ENCODE measurements around the gene C20orf173. TPM values are rescaled to one million over a fixed set of nuclear protein-coding genes. Genes with fewer than 3 reads are reported as not detected.
"Not testable (repeated sequence)": the region's sequence is repeated elsewhere in the genome, so short reads cannot be mapped to it uniquely, and the experiment has no call there.

Gene C20orf173
- total and polyA plus RNA-seq, 2 donors (not counting 1 experiment from before 2014, with no cell fraction given), result not detected

- TF ChIP-seq EZH2 (IDR thresholded peaks at IDR 0.05; ENCODE audit: low read length, missing control alignments) (no peak), CTCF (conservative IDR thresholded peaks at IDR 0.05 in 1 of 2, IDR thresholded peaks at IDR 0.05 in 1 of 2; ENCODE audit: low read depth in 1 of 2, low read length in 2 of 2) (no peak)
- Histone ChIP-seq H3K36me3 (ENCODE audit: control insufficient read depth, insufficient read depth, low read length) (no peaks in the 10 kb centered on the region), H3K27ac (ENCODE audit: insufficient read depth, low read length) (no peak overlapping the region), H3K4me3 (replicated peaks in 1 of 4; ENCODE audit: control extremely low read depth in 1 of 4, insufficient read depth in 1 of 4, low read depth in 3 of 4, low read length in 4 of 4) (no peak overlapping the region), H3K9ac (ENCODE audit: insufficient read depth, low read length) (no peak overlapping the region), H3K4me1 (ENCODE audit: control insufficient read depth, extremely low read depth, insufficient read depth, low read length) (no peaks in the 10 kb centered on the region), H3K4me2 (ENCODE audit: extremely low read depth, insufficient read depth, low read length) (no peak overlapping the region), H3K9me3 (ENCODE audit: control insufficient read depth, insufficient read depth, low read depth, low read length) (no peaks in the 10 kb centered on the region), H2AFZ (ENCODE audit: low read length) (no peak overlapping the region), H3K79me2 (ENCODE audit: control insufficient read depth, insufficient read depth, low read length) (no peaks in the 10 kb centered on the region), H3K27me3 (ENCODE audit: control insufficient read depth, insufficient read depth, low read length) (no peaks in the 10 kb centered on the region), H4K20me1 (ENCODE audit: control insufficient read depth, extremely low read depth, insufficient read depth, low read length) (no peaks in the 10 kb centered on the region)
- DNase-seq (ENCODE audit: low read depth in 2 of 2), result no peak
Measured at GRCh38 chr20:35525639-35526038, 3.8 kb downstream of the C20orf173 start.

DNA sequence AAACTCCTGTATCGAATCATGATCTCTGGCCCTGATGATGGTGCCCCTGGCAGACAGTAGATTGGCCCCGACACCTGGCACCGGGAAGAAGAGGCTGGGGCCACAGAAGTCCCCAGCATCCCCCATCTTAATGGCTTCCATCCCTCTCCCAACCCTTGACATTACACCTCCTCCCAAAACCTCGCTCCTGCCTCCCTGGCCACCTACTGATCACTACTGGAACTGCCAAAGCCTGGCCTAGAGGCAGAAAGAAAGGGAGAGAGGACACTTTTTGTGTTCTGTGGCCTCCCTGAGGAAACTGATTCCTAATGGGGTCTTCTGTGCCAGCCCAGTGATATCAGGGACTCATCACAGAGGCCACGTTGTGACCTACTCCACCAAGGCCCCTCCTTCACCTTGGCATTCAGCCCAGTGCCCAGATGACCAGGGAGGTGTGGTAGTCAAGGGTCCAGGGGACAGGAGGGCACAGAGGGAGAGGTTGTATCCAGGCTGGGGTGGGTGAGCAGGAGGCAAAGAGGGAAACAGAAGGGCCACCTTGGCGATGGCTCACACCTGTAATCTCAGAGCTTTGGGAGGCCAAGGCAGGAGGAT lies 6.1 kb downstream of the C20orf173 start:
- TF ChIP-seq EZH2 (IDR thresholded peaks at IDR 0.05; ENCODE audit: low read length, missing control alignments) (no peak), CTCF (conservative IDR thresholded peaks at IDR 0.05 in 1 of 2, IDR thresholded peaks at IDR 0.05 in 1 of 2; ENCODE audit: low read depth in 1 of 2, low read length in 2 of 2) (peak; percentile 44 to 61)
- Histone ChIP-seq H3K4me3 (replicated peaks in 1 of 4; ENCODE audit: control extremely low read depth in 1 of 4, insufficient read depth in 1 of 4, low read depth in 3 of 4, low read length in 4 of 4) (no peak overlapping the region), H2AFZ (ENCODE audit: low read length) (no peak overlapping the region), H3K9me3 (ENCODE audit: control insufficient read depth, insufficient read depth, low read depth, low read length) (no peaks in the 10 kb centered on the region), H3K79me2 (ENCODE audit: control insufficient read depth, insufficient read depth, low read length) (no peaks in the 10 kb centered on the region), H3K36me3 (ENCODE audit: control insufficient read depth, insufficient read depth, low read length) (no peaks in the 10 kb centered on the region), H3K4me2 (ENCODE audit: extremely low read depth, insufficient read depth, low read length) (no peak overlapping the region), H3K4me1 (ENCODE audit: control insufficient read depth, extremely low read depth, insufficient read depth, low read length) (no peaks in the 10 kb centered on the region), H4K20me1 (ENCODE audit: control insufficient read depth, extremely low read depth, insufficient read depth, low read length) (no peaks in the 10 kb centered on the region), H3K9ac (ENCODE audit: insufficient read depth, low read length) (no peak overlapping the region), H3K27ac (ENCODE audit: insufficient read depth, low read length) (no peak overlapping the region), H3K27me3 (ENCODE audit: control insufficient read depth, insufficient read depth, low read length) (no peaks in the 10 kb centered on the region)
- no peak for DNase-seq (ENCODE audit: low read depth in 2 of 2)

DNA sequence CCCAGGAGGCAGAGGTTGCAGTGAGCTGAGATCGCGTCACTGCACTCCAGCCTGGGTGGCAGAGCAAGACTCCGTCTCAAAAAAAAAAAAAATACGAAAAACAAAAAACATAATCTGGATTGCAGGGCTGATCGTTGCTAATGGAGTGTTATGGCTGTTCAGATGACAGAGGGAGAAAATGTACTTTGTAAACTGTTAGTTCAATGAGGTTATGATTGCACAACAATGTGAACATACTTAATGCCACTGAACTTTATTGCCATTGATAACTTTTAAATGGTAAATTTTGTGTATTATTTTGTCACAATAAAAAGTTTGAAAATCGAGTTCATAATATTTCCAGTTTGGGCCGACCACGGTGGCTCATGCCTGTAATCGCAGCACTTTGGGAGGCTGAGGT lies 10.5 kb downstream of the C20orf173 start:
- H3K4me1 ChIP-seq (ENCODE audit: control insufficient read depth, extremely low read depth, insufficient read depth, low read length), result peaks cover 10% of the 10 kb centered on the region
- no peak overlapping the region for H3K4me2 ChIP-seq (ENCODE audit: extremely low read depth, insufficient read depth, low read length)
- H3K36me3 ChIP-seq (ENCODE audit: control insufficient read depth, insufficient read depth, low read length), result no peaks in the 10 kb centered on the region
- H4K20me1 ChIP-seq (ENCODE audit: control insufficient read depth, extremely low read depth, insufficient read depth, low read length), result no peaks in the 10 kb centered on the region
- no peaks in the 10 kb centered on the region for H3K9me3 ChIP-seq (ENCODE audit: control insufficient read depth, insufficient read depth, low read depth, low read length)
- no peak overlapping the region for H2AFZ ChIP-seq (ENCODE audit: low read length)
- DNase-seq (ENCODE audit: low read depth in 2 of 2), result peak in 1 of 2 donors; percentile 30
- no peak overlapping the region for H3K27ac ChIP-seq (ENCODE audit: insufficient read depth, low read length)
- H3K9ac ChIP-seq (ENCODE audit: insufficient read depth, low read length), result no peak overlapping the region
- TF ChIP-seq EZH2 (IDR thresholded peaks at IDR 0.05; ENCODE audit: low read length, missing control alignments) (no peak), CTCF (conservative IDR thresholded peaks at IDR 0.05 in 1 of 2, IDR thresholded peaks at IDR 0.05 in 1 of 2; ENCODE audit: low read depth in 1 of 2, low read length in 2 of 2) (no peak)
- no peaks in the 10 kb centered on the region for H3K79me2 ChIP-seq (ENCODE audit: control insufficient read depth, insufficient read depth, low read length)
- no peaks in the 10 kb centered on the region for H3K27me3 ChIP-seq (ENCODE audit: control insufficient read depth, insufficient read depth, low read length)
- H3K4me3 ChIP-seq (replicated peaks in 1 of 4; ENCODE audit: control extremely low read depth in 1 of 4, insufficient read depth in 1 of 4, low read depth in 3 of 4, low read length in 4 of 4), result no peak overlapping the region

DNA sequence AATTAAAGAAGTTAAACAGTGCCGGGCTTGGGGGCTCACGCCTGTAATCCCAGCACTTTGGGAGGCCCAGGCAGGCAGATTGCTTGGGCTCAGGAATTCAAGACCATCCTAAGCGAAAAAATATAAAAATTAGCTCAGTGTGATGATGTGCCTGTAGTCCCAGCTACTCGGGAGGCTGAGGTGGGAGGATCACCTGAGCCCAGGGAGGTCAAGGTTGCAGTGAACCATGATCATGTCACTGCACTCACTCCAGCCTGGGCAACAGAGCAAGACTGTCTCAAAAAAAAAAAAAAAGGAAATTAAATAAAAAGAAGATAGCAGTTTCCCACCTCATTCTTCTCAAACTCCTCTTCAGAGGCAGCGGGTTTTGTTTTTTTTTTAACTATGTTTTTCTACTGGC lies 11.7 kb downstream of the C20orf173 start:
- H3K36me3 ChIP-seq (ENCODE audit: control insufficient read depth, insufficient read depth, low read length); H3K9me3 ChIP-seq (ENCODE audit: control insufficient read depth, insufficient read depth, low read depth, low read length); H3K27me3 ChIP-seq (ENCODE audit: control insufficient read depth, insufficient read depth, low read length); H3K27ac ChIP-seq (ENCODE audit: insufficient read depth, low read length); H3K4me2 ChIP-seq (ENCODE audit: extremely low read depth, insufficient read depth, low read length); H3K79me2 ChIP-seq (ENCODE audit: control insufficient read depth, insufficient read depth, low read length); H3K9ac ChIP-seq (ENCODE audit: insufficient read depth, low read length); H3K4me1 ChIP-seq (ENCODE audit: control insufficient read depth, extremely low read depth, insufficient read depth, low read length); H2AFZ ChIP-seq (ENCODE audit: low read length); H4K20me1 ChIP-seq (ENCODE audit: control insufficient read depth, extremely low read depth, insufficient read depth, low read length); DNase-seq (ENCODE audit: low read depth in 2 of 2); H3K4me3 ChIP-seq (replicated peaks in 1 of 4; ENCODE audit: control extremely low read depth in 1 of 4, insufficient read depth in 1 of 4, low read depth in 3 of 4, low read length in 4 of 4): not testable (repeated sequence)

Measured in fibroblast of lung (primary cell).